HepG2 (cell line): ENCODE results near the gene ALG5. TPM values are rescaled to one million over a fixed set of nuclear protein-coding genes. Genes with fewer than 3 reads are reported as not detected.

ENCODE experiments used
- BHLHE40 ChIP-seq: IDR thresholded peaks from 2 replicates; pipeline ENCODE4 v1.6.1; 2011; ENCODE audit warnings: low read length, improper control_type of control experiment
- DNMT3B ChIP-seq: conservative IDR thresholded peaks from 2 replicates; pipeline ENCODE4 v1.6.1; 2016; ENCODE audit warnings: missing biosample characterization, control low read depth
- FOXJ3 ChIP-seq: sonication (generic); formaldehyde crosslinking; IDR thresholded peaks from 2 replicates; pipeline ENCODE4 v1.4.0; 2020; ENCODE audit warnings: missing genetic modification reagents, mild to moderate bottlenecking, borderline replicate concordance
- FOXK1 ChIP-seq: sonication (generic); formaldehyde crosslinking; IDR thresholded peaks from 2 replicates; pipeline ENCODE4 v1.4.0; 2020; ENCODE audit warnings: low read depth, missing genetic modification reagents, borderline replicate concordance
- JARID2 ChIP-seq: sonication (generic); formaldehyde crosslinking; IDR thresholded peaks from 2 replicates; pipeline ENCODE4 v1.8.1; 2023; ENCODE audit warnings: missing genetic modification reagents, inconsistent platforms; ENCODE audit not compliant: insufficient replicate concordance
- KDM5B ChIP-seq: sonication (generic); formaldehyde crosslinking; IDR thresholded peaks from 2 replicates; pipeline ENCODE4 v1.4.0; 2020; ENCODE audit warnings: missing genetic modification reagents, mild to moderate bottlenecking, borderline replicate concordance
- MAF1 ChIP-seq: sonication (generic); formaldehyde crosslinking; IDR thresholded peaks from 2 replicates; pipeline ENCODE4 v1.5.0; 2020; ENCODE audit warnings: missing genetic modification reagents, borderline replicate concordance
- MED13 ChIP-seq: sonication (generic); formaldehyde crosslinking; IDR thresholded peaks from 2 replicates; pipeline ENCODE4 v1.5.0; 2020; ENCODE audit warnings: missing genetic modification reagents
- PCBP1 ChIP-seq: fragments of 200-400 bp; formaldehyde crosslinking; IDR thresholded peaks from 2 replicates; pipeline ENCODE4 v1.6.1; 2017; ENCODE audit warnings: mild to moderate bottlenecking, low read depth, low read length, borderline replicate concordance
- RELA ChIP-seq: sonication (generic); formaldehyde crosslinking; IDR thresholded peaks from 2 replicates; pipeline ENCODE4 v1.4.0; 2020; ENCODE audit warnings: missing genetic modification reagents
- SP4 ChIP-seq: sonication (generic); formaldehyde crosslinking; IDR thresholded peaks from 2 replicates; pipeline ENCODE4 v1.8.1; 2023; ENCODE audit warnings: mild to moderate bottlenecking, missing genetic modification reagents
- TBX2 ChIP-seq: sonication (generic); formaldehyde crosslinking; IDR thresholded peaks from 2 replicates; pipeline ENCODE4 v1.5.0; 2020; ENCODE audit warnings: missing genetic modification reagents, mild to moderate bottlenecking, borderline replicate concordance
- ZMYM2 ChIP-seq: sonication (generic); formaldehyde crosslinking; IDR thresholded peaks from 2 replicates; pipeline ENCODE4 v1.8.0; 2022; ENCODE audit warnings: mild to moderate bottlenecking, missing genetic modification reagents
- ZNF17 ChIP-seq: sonication (generic); formaldehyde crosslinking; IDR thresholded peaks from 2 replicates; pipeline ENCODE4 v1.5.0; 2020; ENCODE audit warnings: mild to moderate bottlenecking, missing genetic modification reagents
- ZNF367 ChIP-seq: sonication (generic); formaldehyde crosslinking; IDR thresholded peaks from 2 replicates; pipeline ENCODE4 v1.4.0; 2020; ENCODE audit warnings: missing genetic modification reagents, borderline replicate concordance
- ZNF547 ChIP-seq: sonication (generic); formaldehyde crosslinking; IDR thresholded peaks from 2 replicates; pipeline ENCODE4 v1.5.1; 2020; ENCODE audit warnings: mild to moderate bottlenecking, missing genetic modification reagents
- ZNF672 ChIP-seq: sonication (generic); formaldehyde crosslinking; IDR thresholded peaks from 2 replicates; pipeline ENCODE4 v1.8.1; 2022; ENCODE audit warnings: missing genetic modification reagents
- polyA plus RNA-seq, 8 experiments: library from polyadenylated mRNA; depleted of rRNA in 3 of 8; stranded (reverse) in 7 of 8; unstranded in 1 of 8; fragments of >200 nt; fragmentation: Illumina TruSeq in 4 of 8; extraction: Trizol in 4 of 8; gene quantifications; 2 replicates each; pipeline versions ENCODE4 v1.2.1 to v1.2.3, GENCODE V29; 2011 to 2016; ENCODE audit warnings: low read depth in 4 of 8, missing spikeins in 1 of 8, mixed read lengths in 1 of 8; ENCODE audit not compliant: insufficient read depth in 1 of 8
- total RNA-seq, 5 experiments: library from RNA; depleted of rRNA; stranded (reverse); fragments of >200 nt; fragmentation: Illumina TruSeq; extraction: Trizol; gene quantifications; 2 replicates each; pipeline ENCODE4 v1.2.3, GENCODE V29; 2016; ENCODE audit warnings: low read depth in 1 of 5
- TF ChIP-seq, protein P1 (sequence below): sonication (generic); formaldehyde crosslinking; IDR thresholded peaks from 2 replicates; pipeline ENCODE4 v1.5.0; 2020; ENCODE audit warnings: mild to moderate bottlenecking, missing genetic modification reagents, borderline replicate concordance
- TF ChIP-seq, protein P2 (sequence below): sonication (generic); formaldehyde crosslinking; IDR thresholded peaks from 2 replicates; pipeline ENCODE4 v1.4.0; 2020; ENCODE audit warnings: missing genetic modification reagents, borderline replicate concordance
- TF ChIP-seq, protein P3 (sequence below): sonication (generic); formaldehyde crosslinking; IDR thresholded peaks from 2 replicates; pipeline ENCODE4 v1.5.0; 2020; ENCODE audit warnings: missing genetic modification reagents

Gene ALG5
- total and polyA plus RNA-seq, 2 of the 13 experiments (the other 11 are each of a cell fraction or from before 2014, with no cell fraction given) = 27.8 to 51.1 TPM

DNA sequence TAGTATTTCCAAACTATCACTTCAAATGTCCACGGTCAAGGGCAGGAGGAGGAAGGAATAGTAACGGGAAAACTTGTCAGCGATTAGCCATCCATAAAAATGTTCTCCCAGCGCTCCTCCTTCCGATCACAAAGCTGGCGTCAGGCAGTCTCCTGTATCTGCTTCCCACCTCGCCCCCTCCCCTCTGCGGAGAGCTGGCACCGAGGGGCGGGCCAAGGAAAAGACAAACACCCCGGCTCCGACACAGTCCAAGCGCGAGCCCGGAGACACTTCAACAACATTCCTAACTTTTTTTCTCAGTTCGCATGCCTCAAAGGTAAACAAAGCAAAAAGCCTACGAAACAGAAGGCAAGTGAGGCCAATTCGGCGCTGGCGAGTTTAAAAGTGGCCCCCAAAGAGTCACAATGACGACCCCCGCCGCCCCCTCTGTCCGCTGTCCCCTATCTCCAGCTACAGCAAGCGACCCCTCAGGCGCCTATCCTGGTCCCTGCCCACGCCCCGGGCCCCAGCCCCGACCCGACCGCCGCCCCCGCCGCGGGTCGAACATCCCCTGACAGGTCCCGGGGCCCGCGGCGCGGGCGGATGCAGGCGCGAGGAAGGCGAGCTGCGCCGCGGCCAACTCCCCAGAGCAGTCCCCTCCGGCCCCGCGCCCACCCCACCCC is 79.8 kb downstream of the ALG5 start (continued):
- TF ChIP-seq, protein P1, sequence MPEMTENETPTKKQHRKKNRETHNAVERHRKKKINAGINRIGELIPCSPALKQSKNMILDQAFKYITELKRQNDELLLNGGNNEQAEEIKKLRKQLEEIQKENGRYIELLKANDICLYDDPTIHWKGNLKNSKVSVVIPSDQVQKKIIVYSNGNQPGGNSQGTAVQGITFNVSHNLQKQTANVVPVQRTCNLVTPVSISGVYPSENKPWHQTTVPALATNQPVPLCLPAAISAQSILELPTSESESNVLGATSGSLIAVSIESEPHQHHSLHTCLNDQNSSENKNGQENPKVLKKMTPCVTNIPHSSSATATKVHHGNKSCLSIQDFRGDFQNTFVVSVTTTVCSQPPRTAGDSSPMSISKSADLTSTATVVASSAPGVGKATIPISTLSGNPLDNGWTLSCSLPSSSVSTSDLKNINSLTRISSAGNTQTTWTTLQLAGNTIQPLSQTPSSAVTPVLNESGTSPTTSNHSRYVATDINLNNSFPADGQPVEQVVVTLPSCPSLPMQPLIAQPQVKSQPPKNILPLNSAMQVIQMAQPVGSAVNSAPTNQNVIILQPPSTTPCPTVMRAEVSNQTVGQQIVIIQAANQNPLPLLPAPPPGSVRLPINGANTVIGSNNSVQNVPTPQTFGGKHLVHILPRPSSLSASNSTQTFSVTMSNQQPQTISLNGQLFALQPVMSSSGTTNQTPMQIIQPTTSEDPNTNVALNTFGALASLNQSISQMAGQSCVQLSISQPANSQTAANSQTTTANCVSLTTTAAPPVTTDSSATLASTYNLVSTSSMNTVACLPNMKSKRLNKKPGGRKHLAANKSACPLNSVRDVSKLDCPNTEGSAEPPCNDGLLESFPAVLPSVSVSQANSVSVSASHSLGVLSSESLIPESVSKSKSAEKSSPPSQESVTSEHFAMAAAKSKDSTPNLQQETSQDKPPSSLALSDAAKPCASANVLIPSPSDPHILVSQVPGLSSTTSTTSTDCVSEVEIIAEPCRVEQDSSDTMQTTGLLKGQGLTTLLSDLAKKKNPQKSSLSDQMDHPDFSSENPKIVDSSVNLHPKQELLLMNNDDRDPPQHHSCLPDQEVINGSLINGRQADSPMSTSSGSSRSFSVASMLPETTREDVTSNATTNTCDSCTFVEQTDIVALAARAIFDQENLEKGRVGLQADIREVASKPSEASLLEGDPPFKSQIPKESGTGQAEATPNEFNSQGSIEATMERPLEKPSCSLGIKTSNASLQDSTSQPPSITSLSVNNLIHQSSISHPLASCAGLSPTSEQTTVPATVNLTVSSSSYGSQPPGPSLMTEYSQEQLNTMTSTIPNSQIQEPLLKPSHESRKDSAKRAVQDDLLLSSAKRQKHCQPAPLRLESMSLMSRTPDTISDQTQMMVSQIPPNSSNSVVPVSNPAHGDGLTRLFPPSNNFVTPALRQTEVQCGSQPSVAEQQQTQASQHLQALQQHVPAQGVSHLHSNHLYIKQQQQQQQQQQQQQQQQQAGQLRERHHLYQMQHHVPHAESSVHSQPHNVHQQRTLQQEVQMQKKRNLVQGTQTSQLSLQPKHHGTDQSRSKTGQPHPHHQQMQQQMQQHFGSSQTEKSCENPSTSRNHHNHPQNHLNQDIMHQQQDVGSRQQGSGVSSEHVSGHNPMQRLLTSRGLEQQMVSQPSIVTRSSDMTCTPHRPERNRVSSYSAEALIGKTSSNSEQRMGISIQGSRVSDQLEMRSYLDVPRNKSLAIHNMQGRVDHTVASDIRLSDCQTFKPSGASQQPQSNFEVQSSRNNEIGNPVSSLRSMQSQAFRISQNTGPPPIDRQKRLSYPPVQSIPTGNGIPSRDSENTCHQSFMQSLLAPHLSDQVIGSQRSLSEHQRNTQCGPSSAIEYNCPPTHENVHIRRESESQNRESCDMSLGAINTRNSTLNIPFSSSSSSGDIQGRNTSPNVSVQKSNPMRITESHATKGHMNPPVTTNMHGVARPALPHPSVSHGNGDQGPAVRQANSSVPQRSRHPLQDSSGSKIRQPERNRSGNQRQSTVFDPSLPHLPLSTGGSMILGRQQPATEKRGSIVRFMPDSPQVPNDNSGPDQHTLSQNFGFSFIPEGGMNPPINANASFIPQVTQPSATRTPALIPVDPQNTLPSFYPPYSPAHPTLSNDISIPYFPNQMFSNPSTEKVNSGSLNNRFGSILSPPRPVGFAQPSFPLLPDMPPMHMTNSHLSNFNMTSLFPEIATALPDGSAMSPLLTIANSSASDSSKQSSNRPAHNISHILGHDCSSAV = no peak
- TF ChIP-seq ZNF367 (CRISPR knock-in tag) (no peak), ZNF672 (no peak), KDM5B (peak; percentile 22; the same call in 1 of the 2 replicates), FOXK1 (peak; percentile 33; the same call in 1 of the 2 replicates), TBX2 (peak; percentile 49; the same call in 1 of the 2 replicates), ZNF547 (CRISPR knock-in tag) (no peak), MED13 (CRISPR knock-in tag) (no peak), PCBP1 (no peak), SP4 (CRISPR knock-in tag) (peak; percentile 19; the same call in 1 of the 2 replicates), DNMT3B (CRISPR knock-in tag) (no peak), FOXJ3 (CRISPR knock-in tag) (no peak), MAF1 (CRISPR knock-in tag) (no peak), ZMYM2 (no peak), RELA (CRISPR knock-in tag) (no peak), ZNF17 (CRISPR knock-in tag) (no peak), BHLHE40 (no peak), JARID2 (no peak)
- TF ChIP-seq, protein P2, sequence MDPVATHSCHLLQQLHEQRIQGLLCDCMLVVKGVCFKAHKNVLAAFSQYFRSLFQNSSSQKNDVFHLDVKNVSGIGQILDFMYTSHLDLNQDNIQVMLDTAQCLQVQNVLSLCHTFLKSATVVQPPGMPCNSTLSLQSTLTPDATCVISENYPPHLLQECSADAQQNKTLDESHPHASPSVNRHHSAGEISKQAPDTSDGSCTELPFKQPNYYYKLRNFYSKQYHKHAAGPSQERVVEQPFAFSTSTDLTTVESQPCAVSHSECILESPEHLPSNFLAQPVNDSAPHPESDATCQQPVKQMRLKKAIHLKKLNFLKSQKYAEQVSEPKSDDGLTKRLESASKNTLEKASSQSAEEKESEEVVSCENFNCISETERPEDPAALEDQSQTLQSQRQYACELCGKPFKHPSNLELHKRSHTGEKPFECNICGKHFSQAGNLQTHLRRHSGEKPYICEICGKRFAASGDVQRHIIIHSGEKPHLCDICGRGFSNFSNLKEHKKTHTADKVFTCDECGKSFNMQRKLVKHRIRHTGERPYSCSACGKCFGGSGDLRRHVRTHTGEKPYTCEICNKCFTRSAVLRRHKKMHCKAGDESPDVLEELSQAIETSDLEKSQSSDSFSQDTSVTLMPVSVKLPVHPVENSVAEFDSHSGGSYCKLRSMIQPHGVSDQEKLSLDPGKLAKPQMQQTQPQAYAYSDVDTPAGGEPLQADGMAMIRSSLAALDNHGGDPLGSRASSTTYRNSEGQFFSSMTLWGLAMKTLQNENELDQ = no peak
- TF ChIP-seq, protein P3, sequence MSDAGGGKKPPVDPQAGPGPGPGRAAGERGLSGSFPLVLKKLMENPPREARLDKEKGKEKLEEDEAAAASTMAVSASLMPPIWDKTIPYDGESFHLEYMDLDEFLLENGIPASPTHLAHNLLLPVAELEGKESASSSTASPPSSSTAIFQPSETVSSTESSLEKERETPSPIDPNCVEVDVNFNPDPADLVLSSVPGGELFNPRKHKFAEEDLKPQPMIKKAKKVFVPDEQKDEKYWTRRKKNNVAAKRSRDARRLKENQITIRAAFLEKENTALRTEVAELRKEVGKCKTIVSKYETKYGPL = no peak
